Measurements from ENCODE around the gene GRIA4.

The GRIA4 gene

DNA sequence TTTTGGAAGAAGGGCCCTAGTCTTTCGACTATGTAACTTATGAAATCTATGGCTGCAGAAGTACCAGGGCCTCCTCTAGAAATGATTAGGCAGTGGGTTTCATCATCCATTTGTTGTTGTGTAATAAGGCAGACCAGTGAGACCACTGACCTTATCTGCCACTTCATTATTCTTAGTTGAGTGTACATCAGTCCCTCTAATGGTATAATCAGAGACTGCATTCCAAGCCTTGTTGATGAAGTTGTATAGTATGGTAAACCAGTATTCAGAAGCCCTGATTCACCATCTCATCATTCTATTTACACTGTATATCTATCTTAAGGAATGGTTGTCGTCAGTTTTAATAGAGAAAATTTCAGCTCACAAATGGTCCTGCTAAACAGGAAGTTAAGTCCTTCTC lies 32.2 kb upstream of the GRIA4 start:
- no peaks in the 10 kb centered on the region for H3K27me3 ChIP-seq (ENCODE audit: insufficient read depth, poor library complexity, severe bottlenecking)
- H3K4me3 ChIP-seq (replicated peaks; ENCODE audit: insufficient read depth, low read length), result no peak overlapping the region
- TF ChIP-seq GABPA (IDR thresholded peaks at IDR 0.05; ENCODE audit: low read depth) (no peak), POLR2AphosphoS5 (IDR thresholded peaks at IDR 0.05; ENCODE audit: low read depth) (no peak), SPI1 (IDR thresholded peaks at IDR 0.05; ENCODE audit: borderline replicate concordance, low read depth) (no peak)
- TF ChIP-seq, protein P1, sequence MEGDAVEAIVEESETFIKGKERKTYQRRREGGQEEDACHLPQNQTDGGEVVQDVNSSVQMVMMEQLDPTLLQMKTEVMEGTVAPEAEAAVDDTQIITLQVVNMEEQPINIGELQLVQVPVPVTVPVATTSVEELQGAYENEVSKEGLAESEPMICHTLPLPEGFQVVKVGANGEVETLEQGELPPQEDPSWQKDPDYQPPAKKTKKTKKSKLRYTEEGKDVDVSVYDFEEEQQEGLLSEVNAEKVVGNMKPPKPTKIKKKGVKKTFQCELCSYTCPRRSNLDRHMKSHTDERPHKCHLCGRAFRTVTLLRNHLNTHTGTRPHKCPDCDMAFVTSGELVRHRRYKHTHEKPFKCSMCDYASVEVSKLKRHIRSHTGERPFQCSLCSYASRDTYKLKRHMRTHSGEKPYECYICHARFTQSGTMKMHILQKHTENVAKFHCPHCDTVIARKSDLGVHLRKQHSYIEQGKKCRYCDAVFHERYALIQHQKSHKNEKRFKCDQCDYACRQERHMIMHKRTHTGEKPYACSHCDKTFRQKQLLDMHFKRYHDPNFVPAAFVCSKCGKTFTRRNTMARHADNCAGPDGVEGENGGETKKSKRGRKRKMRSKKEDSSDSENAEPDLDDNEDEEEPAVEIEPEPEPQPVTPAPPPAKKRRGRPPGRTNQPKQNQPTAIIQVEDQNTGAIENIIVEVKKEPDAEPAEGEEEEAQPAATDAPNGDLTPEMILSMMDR (IDR thresholded peaks at IDR 0.05; ENCODE audit: insufficient read depth, low read length), result no peak
- TF ChIP-seq, protein P2, sequence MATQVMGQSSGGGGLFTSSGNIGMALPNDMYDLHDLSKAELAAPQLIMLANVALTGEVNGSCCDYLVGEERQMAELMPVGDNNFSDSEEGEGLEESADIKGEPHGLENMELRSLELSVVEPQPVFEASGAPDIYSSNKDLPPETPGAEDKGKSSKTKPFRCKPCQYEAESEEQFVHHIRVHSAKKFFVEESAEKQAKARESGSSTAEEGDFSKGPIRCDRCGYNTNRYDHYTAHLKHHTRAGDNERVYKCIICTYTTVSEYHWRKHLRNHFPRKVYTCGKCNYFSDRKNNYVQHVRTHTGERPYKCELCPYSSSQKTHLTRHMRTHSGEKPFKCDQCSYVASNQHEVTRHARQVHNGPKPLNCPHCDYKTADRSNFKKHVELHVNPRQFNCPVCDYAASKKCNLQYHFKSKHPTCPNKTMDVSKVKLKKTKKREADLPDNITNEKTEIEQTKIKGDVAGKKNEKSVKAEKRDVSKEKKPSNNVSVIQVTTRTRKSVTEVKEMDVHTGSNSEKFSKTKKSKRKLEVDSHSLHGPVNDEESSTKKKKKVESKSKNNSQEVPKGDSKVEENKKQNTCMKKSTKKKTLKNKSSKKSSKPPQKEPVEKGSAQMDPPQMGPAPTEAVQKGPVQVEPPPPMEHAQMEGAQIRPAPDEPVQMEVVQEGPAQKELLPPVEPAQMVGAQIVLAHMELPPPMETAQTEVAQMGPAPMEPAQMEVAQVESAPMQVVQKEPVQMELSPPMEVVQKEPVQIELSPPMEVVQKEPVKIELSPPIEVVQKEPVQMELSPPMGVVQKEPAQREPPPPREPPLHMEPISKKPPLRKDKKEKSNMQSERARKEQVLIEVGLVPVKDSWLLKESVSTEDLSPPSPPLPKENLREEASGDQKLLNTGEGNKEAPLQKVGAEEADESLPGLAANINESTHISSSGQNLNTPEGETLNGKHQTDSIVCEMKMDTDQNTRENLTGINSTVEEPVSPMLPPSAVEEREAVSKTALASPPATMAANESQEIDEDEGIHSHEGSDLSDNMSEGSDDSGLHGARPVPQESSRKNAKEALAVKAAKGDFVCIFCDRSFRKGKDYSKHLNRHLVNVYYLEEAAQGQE (IDR thresholded peaks at IDR 0.05; ENCODE audit: insufficient replicate concordance, low read depth), result no peak
- no peak for DNase-seq (ENCODE audit: low read depth in 1 of 2, low spot score in 1 of 2)
- no peak overlapping the region for H3K27ac ChIP-seq (replicated peaks)

DNA sequence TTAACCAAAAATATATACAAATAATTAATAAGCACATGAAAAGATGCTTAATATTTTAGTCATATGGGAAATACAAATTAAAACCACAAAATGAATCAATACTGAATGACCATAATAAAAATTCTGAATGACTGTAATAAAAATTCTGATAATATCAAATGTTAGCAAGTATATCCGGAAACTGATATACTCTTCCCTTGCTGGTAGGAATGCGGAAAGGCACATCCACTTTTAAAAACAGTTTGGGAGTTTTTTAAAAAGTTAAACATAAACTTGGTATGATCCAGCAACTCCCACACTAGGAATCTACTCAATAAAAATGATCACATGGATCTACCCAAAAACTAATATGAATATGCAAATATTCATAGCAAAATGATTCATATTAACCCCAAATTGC lies 30.8 kb upstream of the GRIA4 start:
- TF ChIP-seq SPI1 (IDR thresholded peaks at IDR 0.05; ENCODE audit: borderline replicate concordance, low read depth), result no peak
- TF ChIP-seq POLR2AphosphoS5 (IDR thresholded peaks at IDR 0.05; ENCODE audit: low read depth), result no peak
- no peak for TF ChIP-seq GABPA (IDR thresholded peaks at IDR 0.05; ENCODE audit: low read depth)
- TF ChIP-seq, protein P2 (IDR thresholded peaks at IDR 0.05; ENCODE audit: insufficient replicate concordance, low read depth), result no peak
- TF ChIP-seq, protein P1 (IDR thresholded peaks at IDR 0.05; ENCODE audit: insufficient read depth, low read length), result no peak
- no peak for DNase-seq (ENCODE audit: low read depth in 1 of 2, low spot score in 1 of 2)
- Histone ChIP-seq H3K4me3 (replicated peaks; ENCODE audit: insufficient read depth, low read length) (no peak overlapping the region), H3K27ac (replicated peaks) (no peak overlapping the region), H3K27me3 (ENCODE audit: insufficient read depth, poor library complexity, severe bottlenecking) (no peaks in the 10 kb centered on the region)

DNA sequence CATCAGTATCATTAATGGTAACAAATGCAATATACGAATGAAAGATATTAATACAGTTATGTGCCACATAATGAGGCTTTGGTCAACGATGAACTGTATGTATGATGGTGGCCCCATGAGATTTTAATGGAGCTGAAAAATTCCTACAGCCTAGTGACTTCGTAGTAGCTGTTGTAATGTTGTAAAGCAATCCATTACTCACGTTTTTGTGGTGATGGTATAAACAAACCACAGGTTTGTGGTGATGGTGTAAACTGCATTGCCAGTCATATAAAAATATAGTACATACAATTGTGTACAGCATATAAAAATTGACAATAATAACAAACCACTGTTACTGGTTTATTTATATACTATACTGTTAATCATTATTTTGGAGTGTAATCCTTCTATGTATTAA lies 27.4 kb upstream of the GRIA4 start:
- no peak overlapping the region for H3K4me3 ChIP-seq (replicated peaks; ENCODE audit: insufficient read depth, low read length)
- no peak overlapping the region for H3K27ac ChIP-seq (replicated peaks)
- H3K27me3 ChIP-seq (ENCODE audit: insufficient read depth, poor library complexity, severe bottlenecking), result no peaks in the 10 kb centered on the region
- no peak for TF ChIP-seq SPI1 (IDR thresholded peaks at IDR 0.05; ENCODE audit: borderline replicate concordance, low read depth)
- no peak for DNase-seq (ENCODE audit: low read depth in 1 of 2, low spot score in 1 of 2)

DNA sequence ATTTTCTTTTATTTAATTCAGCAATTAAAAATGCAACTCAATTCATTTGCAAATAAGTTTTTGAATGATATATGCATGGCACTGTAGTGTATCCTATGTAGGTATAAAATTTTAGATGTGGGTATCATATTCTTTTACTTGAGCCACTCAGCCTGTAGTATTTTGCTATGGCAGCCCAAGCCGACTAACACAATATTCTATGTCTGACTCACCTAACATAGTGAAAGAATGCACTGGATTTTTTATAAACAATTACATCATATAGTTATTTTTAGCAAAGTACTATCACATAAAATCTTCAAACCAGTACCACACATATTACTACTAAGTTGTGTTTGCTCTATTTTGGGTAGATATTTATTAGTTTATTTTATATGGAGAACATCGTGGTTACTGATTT lies 21.9 kb upstream of the GRIA4 start:
- Histone ChIP-seq H3K27ac (replicated peaks) (no peak overlapping the region), H3K27me3 (ENCODE audit: insufficient read depth, poor library complexity, severe bottlenecking) (no peaks in the 10 kb centered on the region), H3K4me3 (replicated peaks; ENCODE audit: insufficient read depth, low read length) (no peak overlapping the region)
- no peak for DNase-seq (ENCODE audit: low read depth in 1 of 2, low spot score in 1 of 2)
- TF ChIP-seq GABPA (IDR thresholded peaks at IDR 0.05; ENCODE audit: low read depth) (no peak), POLR2AphosphoS5 (IDR thresholded peaks at IDR 0.05; ENCODE audit: low read depth) (no peak), SPI1 (IDR thresholded peaks at IDR 0.05; ENCODE audit: borderline replicate concordance, low read depth) (no peak)
- TF ChIP-seq, protein P1 (IDR thresholded peaks at IDR 0.05; ENCODE audit: insufficient read depth, low read length), result no peak
- TF ChIP-seq, protein P2 (IDR thresholded peaks at IDR 0.05; ENCODE audit: insufficient replicate concordance, low read depth), result no peak

Data from HL-60 (cell line).